ENCODE measurements around the gene SCN2B. TPM values are rescaled to one million over a fixed set of nuclear protein-coding genes. Genes with fewer than 3 reads are reported as not detected.
A peak's percentile ranks its signal among the peaks of the same experiment; 100 is the strongest.

The SCN2B gene
- total RNA-seq, 1 donor from 2014 or later, result 0.05 TPM

GRCh38 chr11:118156531-118157185 lies 19.8 kb downstream of the SCN2B start:
- no peak for TF ChIP-seq CTCF (IDR thresholded peaks at IDR 0.05; ENCODE audit: unreplicated experiment)
- H3K27ac Mint-ChIP-seq, result no peak overlapping the region
- no peaks in the 10 kb centered on the region for H3K36me3 Mint-ChIP-seq (ENCODE audit: insufficient read depth)
- H3K9me3 Mint-ChIP-seq (ENCODE audit: low read depth), result no peaks in the 10 kb centered on the region
- H3K4me1 Mint-ChIP-seq (ENCODE audit: low read depth), result peaks cover 9% of the 10 kb centered on the region
- peaks cover 86% of the 10 kb centered on the region for H3K27me3 Mint-ChIP-seq
- no peak for DNase-seq (ENCODE audit: low spot score, unreplicated experiment)
- H3K4me3 Mint-ChIP-seq (ENCODE audit: low read depth), result peak overlapping the region; percentile 41

GRCh38 chr11:118155776-118156530 lies 20.5 kb downstream of the SCN2B start:
- Mint-ChIP-seq H3K27me3 (peaks cover 89% of the 10 kb centered on the region), H3K4me1 (ENCODE audit: low read depth) (peaks cover 9% of the 10 kb centered on the region), H3K4me3 (ENCODE audit: low read depth) (no peak overlapping the region), H3K27ac (no peak overlapping the region), H3K36me3 (ENCODE audit: insufficient read depth) (no peaks in the 10 kb centered on the region), H3K9me3 (ENCODE audit: low read depth) (no peaks in the 10 kb centered on the region)
- DNase-seq (ENCODE audit: low spot score, unreplicated experiment), result no peak
- TF ChIP-seq CTCF (IDR thresholded peaks at IDR 0.05; ENCODE audit: unreplicated experiment), result no peak

- no peak overlapping the region for H3K27ac Mint-ChIP-seq
- DNase-seq (ENCODE audit: low spot score, unreplicated experiment), result no peak
- H3K4me1 Mint-ChIP-seq (ENCODE audit: low read depth), result peaks cover 9% of the 10 kb centered on the region
- no peak overlapping the region for H3K4me3 Mint-ChIP-seq (ENCODE audit: low read depth)
- peaks cover 96% of the 10 kb centered on the region for H3K27me3 Mint-ChIP-seq
- no peaks in the 10 kb centered on the region for H3K36me3 Mint-ChIP-seq (ENCODE audit: insufficient read depth)
- TF ChIP-seq CTCF (IDR thresholded peaks at IDR 0.05; ENCODE audit: unreplicated experiment), result no peak
- H3K9me3 Mint-ChIP-seq (ENCODE audit: low read depth), result no peaks in the 10 kb centered on the region
Observed at GRCh38 chr11:118154641-118155040, 21.8 kb downstream of the SCN2B start.

- no peak for DNase-seq (ENCODE audit: low spot score, unreplicated experiment)
- no peak for TF ChIP-seq CTCF (IDR thresholded peaks at IDR 0.05; ENCODE audit: unreplicated experiment)
- peak overlapping the region; percentile 56 for H3K4me3 Mint-ChIP-seq (ENCODE audit: low read depth)
- H3K4me1 Mint-ChIP-seq (ENCODE audit: low read depth), result peaks cover 9% of the 10 kb centered on the region
- H3K9me3 Mint-ChIP-seq (ENCODE audit: low read depth), result no peaks in the 10 kb centered on the region
- H3K36me3 Mint-ChIP-seq (ENCODE audit: insufficient read depth), result no peaks in the 10 kb centered on the region
- H3K27me3 Mint-ChIP-seq, result peaks cover 96% of the 10 kb centered on the region
- no peak overlapping the region for H3K27ac Mint-ChIP-seq
Observed at GRCh38 chr11:118153976-118154375, 22.5 kb downstream of the SCN2B start.

- peak overlapping the region; percentile 56 for H3K4me3 Mint-ChIP-seq (ENCODE audit: low read depth)
- TF ChIP-seq CTCF (IDR thresholded peaks at IDR 0.05; ENCODE audit: unreplicated experiment), result no peak
- H3K9me3 Mint-ChIP-seq (ENCODE audit: low read depth), result no peaks in the 10 kb centered on the region
- H3K27me3 Mint-ChIP-seq, result peaks cover 96% of the 10 kb centered on the region
- no peak for DNase-seq (ENCODE audit: low spot score, unreplicated experiment)
- H3K4me1 Mint-ChIP-seq (ENCODE audit: low read depth), result peaks cover 9% of the 10 kb centered on the region
- H3K27ac Mint-ChIP-seq, result no peak overlapping the region
- no peaks in the 10 kb centered on the region for H3K36me3 Mint-ChIP-seq (ENCODE audit: insufficient read depth)
Observed at GRCh38 chr11:118153516-118153915, 22.9 kb downstream of the SCN2B start.

Data from progenitor cell of endocrine pancreas (in vitro differentiated cells).